Stomach (tissue), 9 donors: ENCODE measurements around the gene MAPK1. TPM values are rescaled to one million over a fixed set of nuclear protein-coding genes. Genes with fewer than 3 reads are reported as not detected.
"Not testable (repeated sequence)": the region's sequence is repeated elsewhere in the genome, so short reads cannot be mapped to it uniquely, and the experiment has no call there.

ENCODE experiments used
- DNase-seq, 2 donors: peaks; one replicate each; pipeline versions ENCODE4 v3.0.0 to v3.0.0-alpha.2; 2013 to 2019
- H3K27ac ChIP-seq, 5 donors: fragments of 200-600 bp in 4 of 5; sonication (generic) in 4 of 5; one replicate each; pipeline ENCODE4 v1.5.1; 2013 to 2019; ENCODE audit warnings: mild to moderate bottlenecking in 1 of 5, moderate library complexity in 1 of 5
- H3K27me3 ChIP-seq, 3 donors: fragments of 200-600 bp; sonication (generic); one replicate each; pipeline ENCODE4 v1.5.1; 2017 to 2019; ENCODE audit warnings: mixed run types in 1 of 3
- H3K36me3 ChIP-seq, 4 donors: fragments of 200-600 bp; sonication (generic); 1 replicate in 3 of 4; 2 replicates in 1 of 4; pipeline ENCODE4 v1.5.1; 2016 to 2019
- H3K4me1 ChIP-seq, 4 donors: fragments of 200-600 bp; sonication (generic); one replicate each; pipeline ENCODE4 v1.5.1; 2016 to 2019
- H3K4me3 ChIP-seq, 4 donors: fragments of 200-600 bp; sonication (generic) in 3 of 4; one replicate each; pipeline ENCODE4 v1.5.1; 2016 to 2019; ENCODE audit warnings: mild to moderate bottlenecking in 1 of 4
- H3K9me3 ChIP-seq, 4 donors: fragments of 200-600 bp; sonication (generic); one replicate each; pipeline ENCODE4 v1.5.1; 2016 to 2019
- EP300 ChIP-seq: sonication (generic); formaldehyde crosslinking; IDR thresholded peaks from one replicate; pipeline ENCODE4 v1.6.1; 2017; ENCODE audit warnings: antibody characterized with exemption
- POLR2A ChIP-seq, 4 donors: fragments of 450-650 bp; IDR thresholded peaks; one replicate each; pipeline ENCODE4 v1.6.1; 2016; ENCODE audit warnings: antibody characterized with exemption in 4 of 4, control low read depth in 2 of 4, mild to moderate bottlenecking in 1 of 4, moderate library complexity in 1 of 4
- POLR2AphosphoS5 ChIP-seq, 3 donors: sonication (generic); formaldehyde crosslinking; IDR thresholded peaks; one replicate each; pipeline ENCODE4 v1.6.1; 2016; ENCODE audit warnings: antibody characterized with exemption in 3 of 3
- WGBS, 5 donors: extraction: QIAGEN DNeasy Blood & Tissue Kit in 3 of 5; methylation state at CpG; one replicate each; pipeline versions ENCODE4 v1.1.5 to v1.1.7; 2013 to 2018; 5-methylcytosine and 5-hydroxymethylcytosine counted together
- intact Hi-C: fragments of 100-400 bp; cut with DNase I; formaldehyde crosslinking; loops from one replicate; pipeline ENCODE4 v1.15.1; 2023; ENCODE audit warnings: low total_unique reads
- polyA plus RNA-seq, 3 donors: library from polyadenylated mRNA; stranded (reverse); fragments of 200-250 nt; gene quantifications; one replicate each; pipeline ENCODE4 v1.2.3, GENCODE V29; 2013
- total RNA-seq, 5 donors: library from RNA; depleted of rRNA; stranded (reverse); fragments of >200 nt; gene quantifications; one replicate each; pipeline versions ENCODE4 v1.1.0 to v1.2.3, GENCODE V29; 2014 to 2016
- TF ChIP-seq, protein P1 (sequence below), 7 experiments: fragments of 450-650 bp in 4 of 7; fragments of 200-600 bp in 3 of 7; sonication (generic) in 3 of 7; IDR thresholded peaks; one replicate each; pipeline ENCODE4 v1.5.1; 2016 to 2019; ENCODE audit warnings: antibody characterized with exemption in 7 of 7, control low read depth in 2 of 7, mild to moderate bottlenecking in 1 of 7
- donor health status: healthy with polysubstance abuse.
- donor health status: Bipolar disorder and iron deficiency.
- donor health status: healthy.

The MAPK1 gene
- total and polyA plus RNA-seq, 8 donors, result 10.4 to 81.6 (median 44.2) TPM

DNA sequence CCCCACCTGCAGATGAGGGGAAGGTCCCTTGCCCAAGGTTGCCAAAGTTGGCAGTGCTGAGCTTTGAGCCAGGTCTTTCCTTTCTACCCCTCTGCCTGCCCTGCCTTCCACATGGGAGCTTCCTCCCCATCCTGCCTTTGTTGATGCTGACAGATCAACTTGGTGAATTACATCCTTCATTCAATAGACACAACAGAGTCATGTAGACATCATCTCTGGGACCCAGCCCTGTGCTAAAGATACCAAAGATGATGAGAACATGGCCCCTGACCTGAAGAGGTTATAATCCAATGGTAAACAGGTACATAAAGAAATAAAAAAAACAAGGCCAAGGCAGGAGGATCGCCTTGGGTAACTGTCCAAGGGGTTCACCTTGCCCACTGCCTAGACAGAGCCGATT, 42.4 kb upstream of the MAPK1 start:
- DNase-seq, result no peak
- no peak overlapping the region for H3K4me3 ChIP-seq
- intact Hi-C loops, result no loop called here
- H3K36me3 ChIP-seq, result no peaks in the 10 kb centered on the region
- H3K4me1 ChIP-seq, result no peaks in the 10 kb centered on the region
- 90 to 100% (median 94%) methylated on average over 2 of the region's 2 CpGs for WGBS, 5 donors
- TF ChIP-seq, protein P1, sequence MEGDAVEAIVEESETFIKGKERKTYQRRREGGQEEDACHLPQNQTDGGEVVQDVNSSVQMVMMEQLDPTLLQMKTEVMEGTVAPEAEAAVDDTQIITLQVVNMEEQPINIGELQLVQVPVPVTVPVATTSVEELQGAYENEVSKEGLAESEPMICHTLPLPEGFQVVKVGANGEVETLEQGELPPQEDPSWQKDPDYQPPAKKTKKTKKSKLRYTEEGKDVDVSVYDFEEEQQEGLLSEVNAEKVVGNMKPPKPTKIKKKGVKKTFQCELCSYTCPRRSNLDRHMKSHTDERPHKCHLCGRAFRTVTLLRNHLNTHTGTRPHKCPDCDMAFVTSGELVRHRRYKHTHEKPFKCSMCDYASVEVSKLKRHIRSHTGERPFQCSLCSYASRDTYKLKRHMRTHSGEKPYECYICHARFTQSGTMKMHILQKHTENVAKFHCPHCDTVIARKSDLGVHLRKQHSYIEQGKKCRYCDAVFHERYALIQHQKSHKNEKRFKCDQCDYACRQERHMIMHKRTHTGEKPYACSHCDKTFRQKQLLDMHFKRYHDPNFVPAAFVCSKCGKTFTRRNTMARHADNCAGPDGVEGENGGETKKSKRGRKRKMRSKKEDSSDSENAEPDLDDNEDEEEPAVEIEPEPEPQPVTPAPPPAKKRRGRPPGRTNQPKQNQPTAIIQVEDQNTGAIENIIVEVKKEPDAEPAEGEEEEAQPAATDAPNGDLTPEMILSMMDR (IDR thresholded peaks at IDR 0.05), result no peak
- no peak for TF ChIP-seq EP300
- TF ChIP-seq POLR2A (IDR thresholded peaks at IDR 0.05), result no peak
- no peak for TF ChIP-seq POLR2AphosphoS5 (IDR thresholded peaks at IDR 0.05)
- no peaks in the 10 kb centered on the region for H3K27me3 ChIP-seq
- H3K27ac ChIP-seq, result no peak overlapping the region
- H3K9me3 ChIP-seq, result no peaks in the 10 kb centered on the region

DNA sequence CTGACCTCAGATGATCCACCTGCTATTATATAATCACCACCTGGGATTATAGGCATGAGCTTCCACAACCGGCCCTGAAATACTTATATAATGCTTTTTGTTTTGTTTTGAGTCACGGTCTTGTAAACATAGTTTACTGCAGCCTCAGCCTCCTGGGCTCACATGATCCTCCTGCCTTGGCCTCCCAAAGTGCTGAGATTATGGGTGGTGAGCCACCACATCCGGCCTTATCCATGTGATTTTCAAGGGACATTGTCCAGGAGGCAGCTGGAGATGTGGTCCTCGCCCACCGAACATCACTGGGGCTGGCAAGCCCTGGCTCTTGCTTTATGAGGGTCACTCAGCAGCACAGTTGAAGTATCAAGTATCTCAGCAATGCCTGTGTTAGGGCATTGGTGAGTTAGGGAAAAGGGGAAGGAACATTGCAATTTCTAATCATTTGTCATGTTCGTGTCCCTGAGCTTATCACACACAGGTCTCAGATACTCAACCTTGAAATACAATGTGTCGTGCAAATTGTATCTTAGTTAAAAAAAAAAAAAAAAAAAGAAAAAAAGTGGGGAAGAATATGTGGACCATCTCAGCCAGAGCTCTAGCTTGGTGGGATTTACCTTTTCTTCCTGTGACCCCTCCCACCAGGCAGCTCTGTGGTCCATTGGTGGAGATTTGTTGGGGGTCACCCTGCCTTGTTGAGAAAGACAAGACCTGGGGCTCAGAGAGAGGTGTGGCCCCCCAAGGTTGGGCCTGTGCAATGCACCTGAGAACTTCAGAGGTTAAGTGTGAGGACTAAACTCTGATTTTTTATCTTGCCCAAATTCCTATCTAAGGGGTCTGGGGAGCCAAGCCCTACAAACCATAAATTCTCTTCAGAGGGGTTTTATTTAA, 40.4 kb upstream of the MAPK1 start:
- WGBS, 5 donors, result 83 to 92% (median 85%) methylated on average over 7 of the region's 7 CpGs
- no peak for DNase-seq
- no peaks in the 10 kb centered on the region for H3K4me1 ChIP-seq
- intact Hi-C loops, result no loop called here
- H3K4me3 ChIP-seq, result no peak overlapping the region
- H3K9me3 ChIP-seq, result no peaks in the 10 kb centered on the region
- H3K27me3 ChIP-seq, result no peaks in the 10 kb centered on the region
- H3K27ac ChIP-seq, result no peak overlapping the region
- H3K36me3 ChIP-seq, result peaks cover 0 to 7% (median 0%) of the 10 kb centered on the region in 4 donors
- TF ChIP-seq, protein P1 (IDR thresholded peaks at IDR 0.05), result no peak
- TF ChIP-seq POLR2AphosphoS5 (IDR thresholded peaks at IDR 0.05) (no peak), POLR2A (IDR thresholded peaks at IDR 0.05) (no peak), EP300 (no peak)

DNA sequence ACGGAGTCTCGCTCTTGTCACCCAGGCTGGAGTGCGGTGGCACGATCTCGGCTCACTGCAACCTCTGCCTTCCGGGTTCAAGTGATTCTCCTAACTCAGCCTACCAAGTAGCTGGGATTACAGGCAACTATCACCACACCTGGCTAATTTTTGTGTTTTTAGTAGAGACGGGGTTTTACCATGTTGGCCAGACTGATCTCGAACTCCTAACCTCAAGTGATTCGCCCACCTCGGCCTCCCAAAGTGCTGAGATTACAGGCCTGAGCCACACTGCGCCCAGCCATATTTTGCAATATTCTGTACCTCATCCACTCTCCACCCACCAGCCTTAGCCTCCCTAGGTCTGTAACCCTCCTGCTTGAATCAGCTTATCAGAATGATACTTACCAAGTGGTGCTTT, 37.8 kb upstream of the MAPK1 start:
- H3K27me3 ChIP-seq, H3K4me1 ChIP-seq, DNase-seq, H3K36me3 ChIP-seq, H3K4me3 ChIP-seq, H3K27ac ChIP-seq, H3K9me3 ChIP-seq, intact Hi-C loops: not testable (repeated sequence)
- 95 to 99% (median 97%) methylated on average over 11 of the region's 11 CpGs for WGBS, 5 donors

- Histone ChIP-seq H3K4me1 (no peaks in the 10 kb centered on the region), H3K9me3 (no peaks in the 10 kb centered on the region), H3K4me3 (no peak overlapping the region), H3K27ac (no peak overlapping the region), H3K27me3 (no peaks in the 10 kb centered on the region), H3K36me3 (peaks cover 0 to 7% (median 0%) of the 10 kb centered on the region in 4 donors)
- intact Hi-C loops, result no loop called here
- 88 to 97% (median 96%) methylated on average over 4 of the region's 4 CpGs for WGBS, 5 donors
- TF ChIP-seq, protein P1 (IDR thresholded peaks at IDR 0.05), result no peak
- TF ChIP-seq POLR2AphosphoS5 (IDR thresholded peaks at IDR 0.05) (no peak), EP300 (no peak), POLR2A (IDR thresholded peaks at IDR 0.05) (no peak)
- DNase-seq, result no peak
Observed at GRCh38 chr22:21904250-21904789, 36.9 kb upstream of the MAPK1 start.

- Histone ChIP-seq H3K27ac (no peak overlapping the region), H3K36me3 (peaks cover 0 to 7% (median 0%) of the 10 kb centered on the region in 4 donors), H3K9me3 (no peaks in the 10 kb centered on the region), H3K4me1 (no peaks in the 10 kb centered on the region), H3K27me3 (no peaks in the 10 kb centered on the region), H3K4me3 (no peak overlapping the region)
- intact Hi-C loops, result no loop called here
- no peak for DNase-seq
- 86 to 91% (median 88%) methylated on average over 4 of the region's 4 CpGs for WGBS, 5 donors
- TF ChIP-seq POLR2A (IDR thresholded peaks at IDR 0.05), result no peak
- TF ChIP-seq, protein P1 (IDR thresholded peaks at IDR 0.05), result no peak
- no peak for TF ChIP-seq POLR2AphosphoS5 (IDR thresholded peaks at IDR 0.05)
- TF ChIP-seq EP300, result no peak
Observed at GRCh38 chr22:21903283-21903682, 35.8 kb upstream of the MAPK1 start.
